WTC11 (cell line): ENCODE measurements around the gene FEM1C.

Experiments
- ZNF416 ChIP-seq: fragments of 250-450 bp; sonication (Bioruptor Pico); IDR thresholded peaks from 2 replicates; pipeline ENCODE4 v1.9.0; 2021; ENCODE audit warnings: mild to moderate bottlenecking, inconsistent platforms
- TF ChIP-seq, protein P1 (sequence below): sonication (generic); formaldehyde crosslinking; IDR thresholded peaks from 2 replicates; pipeline ENCODE4 v1.8.0; 2023; ENCODE audit warnings: missing genetic modification reagents, mild to moderate bottlenecking, borderline replicate concordance

DNA sequence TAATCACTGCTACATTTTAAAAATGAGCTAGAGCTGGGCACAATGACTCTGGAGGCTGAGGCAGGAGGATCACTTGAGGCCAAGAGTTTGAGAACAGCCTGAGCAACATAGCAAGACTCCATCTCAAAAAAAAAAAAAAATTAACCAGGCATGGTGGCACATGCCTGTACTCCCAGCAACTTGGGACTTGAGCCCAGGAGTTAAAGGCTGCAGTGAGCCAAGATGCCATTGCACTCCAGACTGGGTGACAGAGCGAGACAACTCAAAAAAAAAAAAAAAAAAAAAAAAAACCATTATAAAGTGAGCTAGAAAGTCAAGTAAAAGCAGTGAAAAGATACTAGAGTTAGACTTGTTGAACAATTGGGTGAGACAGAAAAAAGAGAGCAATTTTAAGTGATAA lies 28.2 kb downstream of the FEM1C start:
- TF ChIP-seq ZNF416 (CRISPR knock-in tag), result no peak
- TF ChIP-seq, protein P1, sequence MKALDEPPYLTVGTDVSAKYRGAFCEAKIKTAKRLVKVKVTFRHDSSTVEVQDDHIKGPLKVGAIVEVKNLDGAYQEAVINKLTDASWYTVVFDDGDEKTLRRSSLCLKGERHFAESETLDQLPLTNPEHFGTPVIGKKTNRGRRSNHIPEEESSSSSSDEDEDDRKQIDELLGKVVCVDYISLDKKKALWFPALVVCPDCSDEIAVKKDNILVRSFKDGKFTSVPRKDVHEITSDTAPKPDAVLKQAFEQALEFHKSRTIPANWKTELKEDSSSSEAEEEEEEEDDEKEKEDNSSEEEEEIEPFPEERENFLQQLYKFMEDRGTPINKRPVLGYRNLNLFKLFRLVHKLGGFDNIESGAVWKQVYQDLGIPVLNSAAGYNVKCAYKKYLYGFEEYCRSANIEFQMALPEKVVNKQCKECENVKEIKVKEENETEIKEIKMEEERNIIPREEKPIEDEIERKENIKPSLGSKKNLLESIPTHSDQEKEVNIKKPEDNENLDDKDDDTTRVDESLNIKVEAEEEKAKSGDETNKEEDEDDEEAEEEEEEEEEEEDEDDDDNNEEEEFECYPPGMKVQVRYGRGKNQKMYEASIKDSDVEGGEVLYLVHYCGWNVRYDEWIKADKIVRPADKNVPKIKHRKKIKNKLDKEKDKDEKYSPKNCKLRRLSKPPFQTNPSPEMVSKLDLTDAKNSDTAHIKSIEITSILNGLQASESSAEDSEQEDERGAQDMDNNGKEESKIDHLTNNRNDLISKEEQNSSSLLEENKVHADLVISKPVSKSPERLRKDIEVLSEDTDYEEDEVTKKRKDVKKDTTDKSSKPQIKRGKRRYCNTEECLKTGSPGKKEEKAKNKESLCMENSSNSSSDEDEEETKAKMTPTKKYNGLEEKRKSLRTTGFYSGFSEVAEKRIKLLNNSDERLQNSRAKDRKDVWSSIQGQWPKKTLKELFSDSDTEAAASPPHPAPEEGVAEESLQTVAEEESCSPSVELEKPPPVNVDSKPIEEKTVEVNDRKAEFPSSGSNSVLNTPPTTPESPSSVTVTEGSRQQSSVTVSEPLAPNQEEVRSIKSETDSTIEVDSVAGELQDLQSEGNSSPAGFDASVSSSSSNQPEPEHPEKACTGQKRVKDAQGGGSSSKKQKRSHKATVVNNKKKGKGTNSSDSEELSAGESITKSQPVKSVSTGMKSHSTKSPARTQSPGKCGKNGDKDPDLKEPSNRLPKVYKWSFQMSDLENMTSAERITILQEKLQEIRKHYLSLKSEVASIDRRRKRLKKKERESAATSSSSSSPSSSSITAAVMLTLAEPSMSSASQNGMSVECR (CRISPR knock-in tag), result no peak
